Stimulated activated CD4-positive, alpha-beta T cell treated with anti-CD3 and anti-CD28 coated beads, TNF-alpha, amount 100 ng/mL, for 4 hours (primary cell): ENCODE measurements around the gene MINK1.
"Not testable (repeated sequence)": the region's sequence is repeated elsewhere in the genome, so short reads cannot be mapped to it uniquely, and the experiment has no call there.

Experiments used
- DNase-seq, 3 experiments: peaks; one replicate each; pipeline ENCODE4 v3.0.0-alpha.2; 2020; ENCODE audit warnings: low read depth in 3 of 3

The MINK1 gene

GRCh38 chr17:4899341-4900230 lies 66.4 kb downstream of the MINK1 start, which contains the start of gene C17orf107:
TSS of gene C17orf107 (plus strand) at chr17:4899536. CDS start at chr17:4899763, 227 bp downstream.
- peak; percentile 92 to 97 (median 97) for DNase-seq

- peak in 1 of 3 experiments; percentile 26 for DNase-seq
Observed at GRCh38 chr17:4900231-4901107, 67.3 kb downstream of the MINK1 start.

- DNase-seq = no peak
Observed at GRCh38 chr17:4901108-4901647, 68.0 kb downstream of the MINK1 start.

- no peak for DNase-seq
Observed at GRCh38 chr17:4901648-4902344, 68.7 kb downstream of the MINK1 start.

- DNase-seq = no peak
Observed at GRCh38 chr17:4902540-4902939, 69.4 kb downstream of the MINK1 start.

GRCh38 chr17:4903051-4903818 lies 70.1 kb downstream of the MINK1 start, which contains the start of gene CHRNE:
TSS of gene CHRNE (minus strand) at chr17:4903098. CDS start at chr17:4903063, 35 bp downstream.
- DNase-seq = peak in 2 of 3 experiments; percentile 51 to 63

GRCh38 chr17:4906642-4907041 lies 73.5 kb downstream of the MINK1 start:
- not testable (repeated sequence) for DNase-seq

GRCh38 chr17:4908301-4908700 lies 75.2 kb downstream of the MINK1 start:
- DNase-seq = no peak

GRCh38 chr17:4908711-4909496 lies 75.8 kb downstream of the MINK1 start:
- DNase-seq = peak; percentile 33 to 55 (median 53)

GRCh38 chr17:4913994-4914393 lies 80.9 kb downstream of the MINK1 start:
- DNase-seq = no peak

- DNase-seq = not testable (repeated sequence)
Observed at GRCh38 chr17:4914551-4914950, 81.4 kb downstream of the MINK1 start.

- DNase-seq = no peak
Observed at GRCh38 chr17:4919511-4920047, 86.4 kb downstream of the MINK1 start.

GRCh38 chr17:4920351-4921048 lies 87.4 kb downstream of the MINK1 start:
- no peak for DNase-seq

- DNase-seq = no peak
Observed at GRCh38 chr17:4921320-4921719, 88.2 kb downstream of the MINK1 start.

GRCh38 chr17:4926577-4927335 lies 93.6 kb downstream of the MINK1 start:
- not testable (repeated sequence) for DNase-seq

GRCh38 chr17:4928881-4929280 lies 95.7 kb downstream of the MINK1 start:
- no peak for DNase-seq

GRCh38 chr17:4931963-4932362 lies 98.8 kb downstream of the MINK1 start, which contains the start of gene GP1BA:
TSS of gene GP1BA (plus strand) at chr17:4932277. CDS start at chr17:4932605, 328 bp downstream.
- no peak for DNase-seq

- no peak for DNase-seq
Observed at GRCh38 chr17:4932756-4933155, 99.6 kb downstream of the MINK1 start.
